ENCODE measurements around the gene RXFP4. TPM values are rescaled to one million over a fixed set of nuclear protein-coding genes. Genes with fewer than 3 reads are reported as not detected.

RXFP4 gene
- total and polyA plus RNA-seq, 9 of the 15 experiments (the other 6 are each of a cell fraction or from before 2014, with no cell fraction given): 0.64 TPM; not detected in 8

GRCh38 chr1:155911156-155912055, 30.0 kb upstream of the RXFP4 start, which contains the start of gene RIT1 (continued):
- TF ChIP-seq SRSF1 (IDR thresholded peaks at IDR 0.05; ENCODE audit: low read depth, low read length) (no peak), E2F1 (CRISPR knock-in tag; IDR thresholded peaks at IDR 0.05) (no peak; the same call in 1 of the 2 replicates), POLR2AphosphoS5 (IDR thresholded peaks at IDR 0.05; ENCODE audit: control insufficient read depth, insufficient read depth, low read depth, low read length) (peak; percentile 79), TAL1 (IDR thresholded peaks at IDR 0.05) (no peak), ZNF766 (CRISPR knock-in tag; conservative IDR thresholded peaks at IDR 0.05) (0 out of 2 replicates have a peak, but pooled peaks have one; percentile 34), CBFB (CRISPR knock-in tag; IDR thresholded peaks at IDR 0.05) (no peak), FOSL1 (tag; conservative IDR thresholded peaks at IDR 0.05) (peak; percentile 23; the same call in 1 of the 2 replicates), SREBF2 (CRISPR knock-in tag; IDR thresholded peaks at IDR 0.05) (no peak), ETS1 (conservative IDR thresholded peaks at IDR 0.05; ENCODE audit: control insufficient read depth, low read depth, low read length) (0 out of 2 replicates have a peak, but pooled peaks have one; percentile 59), MTA1 (IDR thresholded peaks at IDR 0.05; ENCODE audit: borderline replicate concordance) (no peak), HMG20B (CRISPR knock-in tag; IDR thresholded peaks at IDR 0.05) (no peak), MBD1 (CRISPR knock-in tag; IDR thresholded peaks at IDR 0.05) (no peak), MAZ (CRISPR knock-in tag; conservative IDR thresholded peaks at IDR 0.05 in 1 of 2, IDR thresholded peaks at IDR 0.05 in 1 of 2) (peak; percentile 70 to 88), DPF2 (IDR thresholded peaks at IDR 0.05) (peak; percentile 28; the same call in 1 of the 2 replicates), HDAC6 (IDR thresholded peaks at IDR 0.05; ENCODE audit: low read depth, low read length) (peak; percentile 79; the same call in 1 of the 2 replicates), TRIM28 (IDR thresholded peaks at IDR 0.05) (no peak), JUND (IDR thresholded peaks at IDR 0.05; ENCODE audit: borderline replicate concordance, low read depth, low read length) (0 out of 2 replicates have a peak, but pooled peaks have one; percentile 33), JUND (tag; IDR thresholded peaks at IDR 0.05; ENCODE audit: borderline replicate concordance, low read depth, low read length) (no peak; the same call in 2 of the 3 replicates), HOXB6 (CRISPR knock-in tag; IDR thresholded peaks at IDR 0.05; ENCODE audit: borderline replicate concordance) (0 out of 2 replicates have a peak, but pooled peaks have one; percentile 13), NFATC3 (IDR thresholded peaks at IDR 0.05) (no peak), KLF6 (CRISPR knock-in tag; IDR thresholded peaks at IDR 0.05; ENCODE audit: borderline replicate concordance) (peak; percentile 25; the same call in 1 of the 2 replicates), POLR2G (IDR thresholded peaks at IDR 0.05; ENCODE audit: low read depth, low read length) (peak; percentile 93), CREM (IDR thresholded peaks at IDR 0.05; ENCODE audit: low read depth) (peak; percentile 63), ZNF133 (CRISPR knock-in tag; IDR thresholded peaks at IDR 0.05) (no peak)
